ENCODE data around the gene BLM. TPM values are rescaled to one million over a fixed set of nuclear protein-coding genes. Genes with fewer than 3 reads are reported as not detected.

BLM gene
- total RNA-seq, 1 experiment from 2014 or later, result 41.3 TPM

DNA sequence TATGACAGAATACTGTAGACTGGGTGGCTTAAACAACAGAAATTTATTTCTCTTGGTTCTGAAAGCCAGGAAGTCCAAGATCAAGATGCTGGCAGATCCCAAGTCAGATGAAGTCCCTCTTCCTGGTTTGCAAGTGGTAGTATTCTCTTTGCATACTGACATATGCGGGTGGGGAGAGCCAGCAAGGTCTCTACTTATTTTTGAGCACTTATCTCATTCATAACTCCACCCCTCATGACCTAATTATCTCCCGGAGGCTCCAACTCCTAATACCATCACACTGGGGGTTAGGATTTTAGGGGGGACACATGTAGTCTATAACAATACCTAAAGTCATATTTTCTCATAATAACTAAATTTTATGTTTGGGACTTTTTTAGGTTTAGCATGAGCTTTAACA lies 65.3 kb downstream of the BLM start:
- Histone ChIP-seq H3K4me1 (ENCODE audit: insufficient read depth, low read length) (no peaks in the 10 kb centered on the region), H4K8ac (replicated peaks; ENCODE audit: insufficient read length, low read depth, low read length) (no peak overlapping the region), H3K23me2 (ENCODE audit: insufficient read length, low read depth, low read length, poor library complexity, severe bottlenecking) (no peaks in the 10 kb centered on the region), H3K18ac (ENCODE audit: insufficient read length, low read depth, low read length) (no peak overlapping the region), H3K4me2 (ENCODE audit: insufficient read depth, insufficient read length, low read length) (no peak overlapping the region), H2BK5ac (ENCODE audit: insufficient read length, low read length) (no peak overlapping the region), H4K91ac (ENCODE audit: insufficient read length, low read depth, low read length) (no peak overlapping the region), H3K56ac (ENCODE audit: insufficient read length, low read depth, low read length) (no peak overlapping the region), H3K9ac (ENCODE audit: extremely low read depth, insufficient read length, low read length) (no peak overlapping the region), H4K20me1 (ENCODE audit: control insufficient read depth, insufficient read depth, insufficient read length) (no peaks in the 10 kb centered on the region), H2BK120ac (ENCODE audit: low read depth, low read length, poor library complexity, severe bottlenecking) (no peak overlapping the region), H2BK15ac (ENCODE audit: low read depth, low read length) (no peak overlapping the region), H3K27ac (ENCODE audit: insufficient read length, low read depth, low read length) (no peak overlapping the region), H2BK12ac (ENCODE audit: insufficient read length, low read depth, low read length) (no peak overlapping the region), H3K79me1 (ENCODE audit: insufficient read depth, low read depth, low read length, poor library complexity, severe bottlenecking) (no peaks in the 10 kb centered on the region), H3K79me2 (ENCODE audit: insufficient read depth, low read length) (no peaks in the 10 kb centered on the region), H2BK20ac (ENCODE audit: low read depth, low read length, poor library complexity, severe bottlenecking) (no peak overlapping the region), H4K5ac (ENCODE audit: insufficient read length, low read depth, low read length) (no peak overlapping the region), H3K27me3 (ENCODE audit: insufficient read depth, low read length) (no peaks in the 10 kb centered on the region), H2AFZ (ENCODE audit: low read length) (no peak overlapping the region), H3K9me3 (ENCODE audit: control insufficient read depth, low read depth, low read length) (no peaks in the 10 kb centered on the region), H2AK5ac (ENCODE audit: insufficient read length, low read length) (no peak overlapping the region), H3K4ac (ENCODE audit: low read depth, low read length) (no peak overlapping the region), H3K14ac (ENCODE audit: insufficient read depth, low read length) (no peak overlapping the region), H3T11ph (ENCODE audit: low read length) (no peak overlapping the region), H3K23ac (ENCODE audit: insufficient read length, low read depth, low read length) (no peak overlapping the region)
- Mint-ChIP-seq H3K9me3 (no peaks in the 10 kb centered on the region), H3K27me3 (ENCODE audit: low read depth) (no peaks in the 10 kb centered on the region), H3K4me1 (no peaks in the 10 kb centered on the region), H3K27ac (no peak overlapping the region; a peak in 1 of 7 replicates), H3K4me3 (no peak overlapping the region), H3K36me3 (ENCODE audit: insufficient read depth in 1 of 3, low read depth in 3 of 3) (peaks cover 23 to 55% (median 49%) of the 10 kb centered on the region in 3 experiments)
- TF ChIP-seq, protein P1, sequence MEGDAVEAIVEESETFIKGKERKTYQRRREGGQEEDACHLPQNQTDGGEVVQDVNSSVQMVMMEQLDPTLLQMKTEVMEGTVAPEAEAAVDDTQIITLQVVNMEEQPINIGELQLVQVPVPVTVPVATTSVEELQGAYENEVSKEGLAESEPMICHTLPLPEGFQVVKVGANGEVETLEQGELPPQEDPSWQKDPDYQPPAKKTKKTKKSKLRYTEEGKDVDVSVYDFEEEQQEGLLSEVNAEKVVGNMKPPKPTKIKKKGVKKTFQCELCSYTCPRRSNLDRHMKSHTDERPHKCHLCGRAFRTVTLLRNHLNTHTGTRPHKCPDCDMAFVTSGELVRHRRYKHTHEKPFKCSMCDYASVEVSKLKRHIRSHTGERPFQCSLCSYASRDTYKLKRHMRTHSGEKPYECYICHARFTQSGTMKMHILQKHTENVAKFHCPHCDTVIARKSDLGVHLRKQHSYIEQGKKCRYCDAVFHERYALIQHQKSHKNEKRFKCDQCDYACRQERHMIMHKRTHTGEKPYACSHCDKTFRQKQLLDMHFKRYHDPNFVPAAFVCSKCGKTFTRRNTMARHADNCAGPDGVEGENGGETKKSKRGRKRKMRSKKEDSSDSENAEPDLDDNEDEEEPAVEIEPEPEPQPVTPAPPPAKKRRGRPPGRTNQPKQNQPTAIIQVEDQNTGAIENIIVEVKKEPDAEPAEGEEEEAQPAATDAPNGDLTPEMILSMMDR (conservative IDR thresholded peaks at IDR 0.05), result no peak
- no peak for DNase-seq
- no CpG with 5 or more reads among the region's 2 CpGs for WGBS (ENCODE audit: extremely low coverage, insufficient read length, low lambda C conversion rate)

All from H9 (cell line).